Femur (tissue), 1 donor: ENCODE results near the gene MGAT5.
A peak's percentile ranks its signal among the peaks of the same experiment; 100 is the strongest.

Experiments
- DNase-seq: peaks from one replicate; pipeline ENCODE4 v3.0.0-alpha.2; 2017

Gene MGAT5

GRCh38 chr2:134308474-134309385 is 54.9 kb downstream of the MGAT5 start:
- DNase-seq, result no peak

- no peak for DNase-seq
Observed at GRCh38 chr2:134310107-134311079, 56.5 kb downstream of the MGAT5 start.

- DNase-seq, result no peak
Observed at GRCh38 chr2:134312482-134312881, 58.6 kb downstream of the MGAT5 start.

DNA sequence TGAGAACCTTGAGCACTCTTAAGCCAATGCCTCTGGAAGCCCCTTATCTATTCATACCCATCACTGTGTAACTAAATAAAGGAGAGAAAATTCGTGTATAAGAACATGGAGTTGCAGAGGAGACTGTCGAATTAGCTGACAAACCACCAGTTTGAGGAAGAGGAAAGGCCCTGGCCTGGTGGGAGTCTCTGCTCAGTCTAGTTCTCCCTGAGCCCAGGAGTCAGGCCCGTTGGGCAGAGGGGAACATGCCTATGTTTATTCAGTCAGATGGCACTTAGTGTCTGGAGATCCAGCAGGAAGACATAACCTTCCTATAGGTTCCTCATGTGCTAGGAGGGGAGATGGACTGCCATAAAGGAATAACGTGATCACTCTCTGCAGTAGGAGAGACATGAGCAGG is 60.3 kb downstream of the MGAT5 start:
- DNase-seq, result no peak

DNA sequence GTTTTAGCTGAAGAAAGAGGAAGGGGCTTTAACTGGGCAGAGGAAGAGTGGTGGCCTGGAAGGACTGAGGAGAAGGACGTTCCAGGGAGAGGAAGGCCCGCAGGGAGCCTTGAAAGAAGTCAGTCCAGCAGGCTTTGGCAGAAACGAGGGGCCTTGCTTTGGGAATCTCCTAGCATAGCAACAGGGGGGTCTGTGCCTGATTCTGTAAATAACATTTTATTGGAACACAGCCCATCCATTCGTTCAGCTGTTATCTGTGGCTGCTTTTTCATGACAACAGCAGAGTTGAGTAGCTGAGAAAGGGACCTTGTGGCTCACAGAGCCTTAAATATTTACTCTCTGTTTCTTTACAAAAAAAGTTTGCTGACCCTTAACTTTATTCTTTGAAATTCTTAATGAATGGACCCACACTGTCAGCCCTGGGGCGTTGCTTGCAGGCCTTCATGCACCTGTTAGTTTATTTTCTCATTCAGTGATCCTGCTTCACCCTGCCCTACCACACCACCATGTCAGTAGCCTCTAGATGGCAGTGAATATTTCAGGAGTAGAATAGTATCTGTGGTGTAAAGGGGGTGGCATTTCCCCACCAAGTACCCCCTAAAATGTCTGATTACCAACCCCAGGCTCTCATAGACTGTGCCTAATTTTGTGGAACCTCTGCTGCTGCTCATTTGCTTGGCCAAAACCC is 61.0 kb downstream of the MGAT5 start:
- peak; percentile 62 for DNase-seq

DNA sequence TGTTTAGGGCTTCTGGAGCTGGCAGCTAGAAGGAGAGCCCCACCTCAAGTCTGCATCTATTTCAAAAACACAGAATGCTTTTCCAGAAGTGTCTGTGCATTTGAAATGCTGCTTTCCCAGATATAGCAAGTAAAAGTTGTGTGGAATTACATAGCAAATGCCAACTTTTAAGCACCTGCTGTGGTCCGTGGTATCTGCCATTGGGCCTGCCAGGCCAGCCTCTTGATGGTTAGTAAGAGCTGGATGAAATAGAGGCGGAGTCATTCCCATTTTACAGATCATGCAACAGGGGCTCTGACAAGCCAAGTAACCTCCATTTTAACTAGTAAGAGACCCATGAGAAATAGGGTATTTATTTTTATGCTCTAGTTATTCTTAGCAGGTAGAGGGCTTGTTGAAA is 61.6 kb downstream of the MGAT5 start:
- DNase-seq, result no peak

DNA sequence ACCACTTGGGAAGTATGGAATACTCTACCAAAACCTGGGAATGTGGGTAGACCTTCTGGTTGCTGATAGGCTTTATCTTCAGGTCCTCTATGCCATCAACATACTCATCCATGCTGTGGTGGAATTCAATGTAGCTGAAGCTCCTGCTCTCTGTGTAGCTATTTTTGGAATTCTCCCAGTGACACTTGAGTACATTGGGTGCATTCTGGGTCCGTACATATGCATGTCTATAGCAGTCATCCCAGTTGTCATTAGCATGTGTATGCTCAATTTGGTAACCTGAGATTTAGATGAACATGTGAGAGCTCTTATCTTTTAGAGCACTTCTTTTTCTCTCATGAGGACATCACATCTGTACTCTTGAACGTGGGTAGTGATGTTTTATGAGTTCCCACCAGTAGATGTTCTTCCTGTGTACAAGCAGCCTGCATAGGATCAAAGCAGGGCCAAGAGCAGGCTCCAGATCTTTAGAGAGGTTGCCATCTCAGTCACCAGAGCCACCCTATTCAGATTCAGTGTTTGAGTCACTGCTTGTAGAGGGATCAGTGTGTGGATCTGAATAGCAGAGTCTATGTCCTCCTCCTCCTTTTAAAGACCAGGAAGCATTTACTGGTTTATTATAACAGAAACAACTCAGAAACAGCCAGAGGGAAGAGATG is 65.9 kb downstream of the MGAT5 start:
- DNase-seq, result no peak

GRCh38 chr2:134320930-134321329 is 67.1 kb downstream of the MGAT5 start:
- DNase-seq, result no peak

GRCh38 chr2:134323777-134324176 is 69.9 kb downstream of the MGAT5 start:
- DNase-seq, result no peak

DNA sequence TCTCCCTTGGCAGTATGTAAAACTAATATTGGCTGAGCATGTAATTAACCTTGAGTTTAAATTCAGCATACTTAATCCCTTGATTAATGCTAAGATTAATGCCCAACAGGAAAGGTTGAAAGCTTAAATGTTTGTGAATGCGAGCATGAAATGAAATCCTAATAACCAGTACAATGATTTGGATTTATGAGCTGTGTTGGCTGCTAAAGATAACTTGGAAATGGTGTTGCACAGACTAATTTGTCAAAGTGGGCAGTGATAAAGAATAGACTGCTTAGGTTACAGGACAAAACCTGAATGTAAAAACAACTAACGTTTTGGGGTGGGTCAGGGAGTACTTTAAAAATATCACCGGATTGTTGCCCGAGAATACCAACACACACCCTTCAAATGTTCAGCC is 70.6 kb downstream of the MGAT5 start:
- no peak for DNase-seq

- DNase-seq, result no peak
Observed at GRCh38 chr2:134324947-134325346, 71.1 kb downstream of the MGAT5 start.

GRCh38 chr2:134325696-134326095 is 71.8 kb downstream of the MGAT5 start:
- no peak for DNase-seq

DNA sequence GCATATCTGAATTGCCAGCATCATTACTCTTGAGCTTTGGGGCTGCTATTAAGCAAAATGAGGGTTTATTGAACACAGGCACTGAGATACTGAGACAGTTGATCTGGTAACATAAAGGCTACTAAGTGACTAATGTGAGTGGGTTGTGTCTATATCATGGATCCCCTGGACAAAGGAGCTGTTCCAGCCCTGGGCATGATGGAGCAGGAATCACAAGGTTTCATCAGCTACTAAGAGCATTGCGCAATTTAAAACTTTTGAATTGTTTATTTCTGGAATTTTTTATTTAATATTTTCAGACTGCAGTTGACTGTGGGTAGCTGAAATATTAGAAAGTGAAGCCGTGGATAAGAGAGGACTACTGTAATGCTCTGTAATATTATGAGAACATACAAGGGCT is 73.5 kb downstream of the MGAT5 start:
- no peak for DNase-seq

- no peak for DNase-seq
Observed at GRCh38 chr2:134331081-134331480, 77.2 kb downstream of the MGAT5 start.

- DNase-seq, result no peak
Observed at GRCh38 chr2:134333646-134334189, 79.8 kb downstream of the MGAT5 start.

DNA sequence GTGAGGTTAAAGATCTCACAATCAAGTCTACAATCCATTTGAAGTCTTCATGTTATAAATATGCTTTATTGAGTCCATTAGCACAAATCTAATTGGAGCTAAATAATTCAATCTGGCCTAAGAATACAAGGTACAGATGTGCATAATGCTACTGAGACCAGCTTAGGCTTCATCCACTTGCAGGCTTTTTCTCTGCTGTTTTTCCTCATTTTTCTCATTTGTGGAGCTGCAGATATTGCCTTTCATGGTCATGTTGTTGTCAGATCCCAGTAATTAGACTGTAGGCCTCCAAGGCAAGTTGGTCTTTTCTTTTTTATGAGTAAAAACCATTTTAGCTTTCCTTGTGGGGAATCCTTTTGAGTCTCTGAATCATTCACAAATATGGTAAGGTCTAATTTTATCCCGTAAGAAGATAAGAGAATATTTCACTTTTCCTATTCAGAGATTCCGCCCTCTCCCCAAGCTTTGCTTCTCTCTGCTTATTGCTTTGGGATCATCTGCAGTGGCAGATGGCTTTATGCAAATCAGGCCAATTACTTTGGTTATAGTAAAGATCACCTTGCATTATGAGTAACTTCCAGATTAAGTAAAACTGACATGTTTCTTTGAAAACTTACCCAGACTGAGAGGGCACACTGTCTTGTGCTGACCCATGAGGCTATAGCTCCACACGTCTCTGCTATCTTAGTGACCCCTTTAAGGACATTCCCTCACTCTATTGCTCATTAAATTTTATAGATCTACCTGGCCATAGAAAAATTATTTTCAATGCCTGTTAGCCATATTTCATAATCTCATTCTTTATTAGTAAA is 80.9 kb downstream of the MGAT5 start:
- DNase-seq, result no peak

- DNase-seq, result no peak
Observed at GRCh38 chr2:134335601-134336000, 81.7 kb downstream of the MGAT5 start.

DNA sequence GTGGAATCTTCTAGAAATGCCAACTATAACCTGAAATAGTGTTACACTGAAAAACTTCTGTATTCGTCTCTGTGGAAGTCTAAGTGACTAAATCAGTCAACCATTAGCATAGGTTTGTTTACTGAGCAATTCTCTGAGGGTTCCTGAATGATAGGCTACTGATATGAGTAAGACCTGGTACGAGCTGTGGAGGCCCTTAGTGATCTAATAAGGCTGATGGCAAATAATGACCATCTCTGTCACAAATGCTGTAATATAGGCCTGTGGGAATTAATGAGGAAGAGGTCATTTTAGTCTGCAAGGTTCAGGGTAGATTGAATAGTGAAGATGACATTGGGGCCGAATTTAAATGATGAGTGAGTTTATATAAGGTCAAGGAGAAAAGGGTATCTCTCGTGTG is 82.5 kb downstream of the MGAT5 start:
- DNase-seq, result no peak

GRCh38 chr2:134336921-134337320 is 83.0 kb downstream of the MGAT5 start:
- DNase-seq, result no peak

GRCh38 chr2:134337631-134338030 is 83.8 kb downstream of the MGAT5 start:
- no peak for DNase-seq

DNA sequence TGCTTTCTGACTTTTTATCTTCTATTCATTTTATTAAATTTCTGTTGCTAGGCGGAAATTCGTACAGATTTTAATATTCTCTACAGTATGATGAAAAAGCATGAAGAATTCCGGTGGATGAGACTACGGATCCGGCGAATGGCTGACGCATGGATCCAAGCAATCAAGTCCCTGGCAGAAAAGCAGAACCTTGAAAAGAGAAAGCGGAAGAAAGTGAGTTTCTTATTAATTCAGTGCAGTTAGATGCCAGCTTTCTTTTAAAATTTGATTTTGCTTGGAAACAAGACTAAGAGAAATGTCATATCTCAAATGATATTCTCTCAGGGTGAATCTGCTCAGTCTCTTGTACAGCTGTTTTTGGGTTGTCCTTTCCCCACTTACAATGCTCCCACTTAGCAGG is 84.3 kb downstream of the MGAT5 start:
- DNase-seq, result no peak
